Nucleus accumbens (tissue), 56 donors: Measurements from ENCODE around the gene FRK.
A peak's percentile ranks its signal among the peaks of the same experiment; 100 is the strongest.
"Not testable (repeated sequence)": the region's sequence is repeated elsewhere in the genome, so short reads cannot be mapped to it uniquely, and the experiment has no call there.

Experiments
- DNase-seq, 56 donors: peaks; one replicate each; lab custom pipeline; 2025; lab: John Stamatoyannopoulos, UW

FRK gene

GRCh38 chr6:115896538-115897129 lies 164.1 kb downstream of the FRK start:
- peak in 1 of 56 donors; percentile 1 for DNase-seq

GRCh38 chr6:115894426-115894992 lies 166.2 kb downstream of the FRK start:
- no peak for DNase-seq

DNA sequence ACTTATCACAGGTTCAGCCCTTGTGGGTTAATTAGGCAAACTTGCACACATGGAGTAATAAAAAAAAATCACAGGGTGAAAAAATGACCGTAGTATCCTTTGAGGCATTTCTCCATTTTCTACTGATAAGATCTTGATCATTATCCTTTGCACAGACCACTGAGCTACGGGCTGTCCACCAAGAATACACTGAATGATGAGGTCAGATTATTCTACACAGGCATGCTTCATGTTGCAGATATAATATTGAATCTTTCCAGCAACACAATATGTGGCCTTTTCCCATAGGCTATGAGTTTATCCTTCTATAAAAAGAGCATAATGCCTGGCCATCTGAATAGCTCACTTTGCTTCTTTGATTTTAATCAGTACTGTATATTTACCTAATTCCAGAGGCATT lies 168.9 kb downstream of the FRK start:
- no peak for DNase-seq

GRCh38 chr6:115891111-115891669 lies 169.5 kb downstream of the FRK start:
- no peak for DNase-seq

- DNase-seq: no peak
Observed at GRCh38 chr6:115890238-115890637, 170.5 kb downstream of the FRK start.

DNA sequence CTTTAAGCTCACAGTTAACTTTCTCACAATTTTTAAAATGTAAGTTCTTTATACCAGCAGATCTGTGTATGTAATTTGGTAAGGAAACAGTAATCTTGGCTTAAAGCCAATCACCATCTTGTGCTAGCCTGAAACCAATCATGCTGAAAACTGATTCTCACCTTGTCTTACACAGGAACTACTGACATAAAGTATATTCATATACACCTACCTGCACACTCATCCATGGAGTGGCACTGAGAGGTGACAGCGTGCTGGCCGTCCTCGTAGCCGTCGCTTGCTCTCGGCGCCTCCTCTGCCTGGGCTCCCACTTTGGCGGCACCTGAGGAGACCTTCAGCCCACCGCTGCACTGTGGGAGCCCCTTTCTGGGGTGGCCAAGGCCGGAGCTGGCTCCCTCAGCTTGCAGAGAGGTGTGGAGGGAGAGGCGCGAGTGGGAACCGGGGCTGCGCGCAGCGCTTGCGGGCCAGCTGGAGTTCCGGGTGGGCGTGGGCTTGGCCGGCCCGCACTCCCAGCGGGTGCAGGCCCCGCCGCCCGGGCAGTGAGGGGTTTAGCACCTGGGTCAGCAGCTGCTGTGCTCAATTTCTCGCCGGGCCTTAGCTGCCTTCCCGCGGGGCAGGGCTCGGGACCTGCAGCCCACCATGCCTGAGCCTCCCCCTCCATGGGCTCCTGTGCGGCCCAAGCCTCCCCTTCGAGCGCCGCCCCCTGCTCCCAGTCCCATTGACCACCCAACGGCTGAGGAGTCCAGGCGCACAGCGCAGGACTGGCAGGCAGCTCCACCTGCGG lies 171.8 kb downstream of the FRK start:
- not testable (repeated sequence) for DNase-seq

GRCh38 chr6:115887891-115888290 lies 172.8 kb downstream of the FRK start:
- no peak for DNase-seq

DNA sequence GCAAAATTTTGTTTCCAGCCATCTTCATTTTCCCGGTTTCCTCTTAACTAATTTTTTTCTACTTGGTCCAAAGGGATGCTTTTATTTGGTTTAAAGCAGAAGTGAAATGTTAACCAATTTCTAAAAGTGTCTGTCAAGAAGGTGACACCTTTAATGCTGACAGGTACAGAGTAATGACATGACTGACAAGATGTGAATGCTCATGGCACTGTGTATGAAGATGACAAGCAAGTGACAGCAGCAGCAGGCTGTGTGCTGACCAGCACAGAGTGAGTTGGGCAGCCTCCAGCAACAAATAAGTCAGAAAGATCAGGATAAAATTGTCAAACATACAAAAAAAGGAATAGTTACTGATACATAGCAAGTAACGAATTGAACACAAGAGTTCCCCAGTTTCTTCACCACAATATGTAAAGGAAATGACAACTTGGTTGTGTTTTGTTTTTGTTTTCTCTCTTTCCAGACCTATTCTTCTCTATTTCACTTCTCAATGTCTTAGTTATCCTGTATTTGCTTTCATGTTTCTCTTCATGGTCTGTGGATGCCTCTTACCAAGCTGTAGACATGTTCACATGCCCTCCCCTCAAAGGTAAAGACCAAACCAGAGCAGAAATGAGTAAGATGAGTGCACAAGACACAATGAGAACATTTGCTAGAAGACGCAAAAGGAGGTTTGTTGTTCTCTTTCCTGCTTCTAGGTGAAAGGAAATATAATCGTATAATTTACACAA lies 174.9 kb downstream of the FRK start:
- DNase-seq: no peak

GRCh38 chr6:115882771-115883170 lies 177.9 kb downstream of the FRK start:
- DNase-seq: no peak

- DNase-seq: no peak
Observed at GRCh38 chr6:115882174-115882573, 178.5 kb downstream of the FRK start.
